Hepatocyte (in vitro differentiated cells): ENCODE data around the gene EPGN.

ENCODE experiments used
- CTCF ChIP-seq: fragments of 200-600 bp; sonication (generic); IDR thresholded peaks from 2 replicates; pipeline ENCODE4 v1.5.1; 2016; ENCODE audit warnings: antibody characterized with exemption, mild to moderate bottlenecking; ENCODE audit not compliant: poor library complexity
- EZH2 ChIP-seq: fragments of 200-600 bp; sonication (generic); IDR thresholded peaks from 2 replicates; pipeline ENCODE4 v1.6.1; 2016; ENCODE audit warnings: antibody characterized with exemption, mild to moderate bottlenecking, borderline replicate concordance
- EZH2phosphoT487 ChIP-seq: fragments of 200-600 bp; sonication (generic); IDR thresholded peaks from one replicate; pipeline ENCODE4 v1.6.1; 2018; ENCODE audit warnings: antibody characterized with exemption, mild to moderate bottlenecking, low read depth, moderate library complexity; ENCODE audit not compliant: unreplicated experiment, severe bottlenecking

GRCh38 chr4:74309223-74309622 is 953 bp downstream of the EPGN start:
- TF ChIP-seq EZH2 (no peak), CTCF (no peak), EZH2phosphoT487 (no peak)
